H1 (cell line): ENCODE data around the gene KARS1.

Source experiments
- CBX5 ChIP-seq: fragments of 300-800, 300-1000 bp; sonication (generic); IDR thresholded peaks from 2 replicates; pipeline ENCODE4 v1.7.1; 2016; ENCODE audit warnings: antibody characterized with exemption, low read length, low read depth
- EZH2 ChIP-seq: fragments of 200-600 bp; sonication (generic); IDR thresholded peaks from 2 replicates; pipeline ENCODE4 v1.7.1; 2012; ENCODE audit warnings: low read depth, mild to moderate bottlenecking, moderate library complexity, low read length, inconsistent platforms; ENCODE audit not compliant: severe bottlenecking
- POLR2AphosphoS5 ChIP-seq: IDR thresholded peaks from 2 replicates; pipeline ENCODE4 v1.6.1; 2011; ENCODE audit warnings: low read depth, low read length
- POU5F1 ChIP-seq: IDR thresholded peaks from 2 replicates; pipeline ENCODE4 v1.6.1; 2011; ENCODE audit warnings: low read depth, mild to moderate bottlenecking, low read length, moderate library complexity
- RAD21 ChIP-seq, 2 experiments: IDR thresholded peaks in 1 of 2; conservative IDR thresholded peaks in 1 of 2; 2 replicates each; pipeline ENCODE4 v1.6.1; 2011; ENCODE audit warnings: low read depth in 2 of 2, low read length in 2 of 2, improper control_type of control experiment in 1 of 2, inconsistent platforms in 1 of 2, mild to moderate bottlenecking in 1 of 2, moderate library complexity in 1 of 2
- RFX5 ChIP-seq: IDR thresholded peaks from 2 replicates; pipeline ENCODE4 v1.6.1; 2011; ENCODE audit warnings: low read depth, low read length, improper control_type of control experiment, borderline replicate concordance
- ZNF274 ChIP-seq: IDR thresholded peaks from 2 replicates; pipeline ENCODE4 v1.7.0; 2012; ENCODE audit warnings: low read length, borderline replicate concordance; ENCODE audit errors: extremely low read depth
- TF ChIP-seq, protein P1 (sequence below): IDR thresholded peaks from 2 replicates; pipeline ENCODE4 v1.6.1; 2012; ENCODE audit warnings: inconsistent platforms

- TF ChIP-seq CBX5 (no peak), ZNF274 (no peak), RFX5 (no peak), POLR2AphosphoS5 (no peak), EZH2 (no peak), RAD21 (IDR thresholded peaks at IDR 0.05 in 1 of 2, conservative IDR thresholded peaks at IDR 0.05 in 1 of 2; ENCODE audit: low read depth in 2 of 2, low read length in 2 of 2) (no peak), POU5F1 (no peak)
- TF ChIP-seq, protein P1, sequence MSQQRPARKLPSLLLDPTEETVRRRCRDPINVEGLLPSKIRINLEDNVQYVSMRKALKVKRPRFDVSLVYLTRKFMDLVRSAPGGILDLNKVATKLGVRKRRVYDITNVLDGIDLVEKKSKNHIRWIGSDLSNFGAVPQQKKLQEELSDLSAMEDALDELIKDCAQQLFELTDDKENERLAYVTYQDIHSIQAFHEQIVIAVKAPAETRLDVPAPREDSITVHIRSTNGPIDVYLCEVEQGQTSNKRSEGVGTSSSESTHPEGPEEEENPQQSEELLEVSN: no peak
Measured at GRCh38 chr16:75584108-75584507, 63.4 kb downstream of the KARS1 start.
